ENCODE measurements around the gene PLCD1.
"Not testable (repeated sequence)": the region's sequence is repeated elsewhere in the genome, so short reads cannot be mapped to it uniquely, and the experiment has no call there.

PLCD1 gene

DNA sequence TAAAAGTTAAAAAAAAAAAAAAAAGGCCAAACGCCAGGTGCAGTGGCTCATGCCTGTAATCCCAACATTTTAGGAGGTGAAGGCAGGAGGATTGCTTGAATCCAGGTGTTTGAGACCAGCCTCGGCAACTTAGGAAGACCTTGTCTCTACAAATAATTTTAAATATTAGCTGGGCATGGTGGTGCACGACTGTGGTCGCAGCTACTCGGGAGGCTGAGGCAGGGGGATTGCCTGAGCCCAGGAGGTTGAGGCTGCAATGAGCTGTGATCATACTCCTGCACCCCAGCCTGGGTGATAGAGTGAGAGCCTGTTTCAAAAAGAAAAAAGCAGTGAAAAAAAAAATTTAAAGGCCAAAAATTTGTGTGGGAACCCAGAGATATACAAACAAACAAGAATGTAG lies 6.8 kb upstream of the PLCD1 start:
- DNase-seq, result no peak

DNA sequence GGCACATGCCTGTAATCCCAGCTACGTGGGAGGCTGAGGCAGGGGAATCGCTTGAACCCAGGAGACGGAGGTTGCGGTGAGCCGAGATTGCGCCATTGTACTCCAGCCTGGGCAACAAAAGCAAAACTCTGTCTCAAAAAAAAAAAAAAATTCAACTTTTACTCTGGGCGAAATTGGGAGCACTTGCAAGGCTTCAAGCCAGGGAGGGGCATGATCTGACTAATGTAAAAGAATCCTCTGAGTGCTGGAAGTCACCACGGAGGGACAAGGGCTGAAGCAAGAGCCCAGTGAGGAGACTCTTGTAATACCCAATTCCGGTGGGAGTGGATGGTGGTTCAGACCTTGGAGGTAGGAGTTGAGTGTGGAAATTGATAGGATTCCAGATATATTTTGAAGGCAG lies 4.9 kb upstream of the PLCD1 start:
- DNase-seq, result not testable (repeated sequence)

DNA sequence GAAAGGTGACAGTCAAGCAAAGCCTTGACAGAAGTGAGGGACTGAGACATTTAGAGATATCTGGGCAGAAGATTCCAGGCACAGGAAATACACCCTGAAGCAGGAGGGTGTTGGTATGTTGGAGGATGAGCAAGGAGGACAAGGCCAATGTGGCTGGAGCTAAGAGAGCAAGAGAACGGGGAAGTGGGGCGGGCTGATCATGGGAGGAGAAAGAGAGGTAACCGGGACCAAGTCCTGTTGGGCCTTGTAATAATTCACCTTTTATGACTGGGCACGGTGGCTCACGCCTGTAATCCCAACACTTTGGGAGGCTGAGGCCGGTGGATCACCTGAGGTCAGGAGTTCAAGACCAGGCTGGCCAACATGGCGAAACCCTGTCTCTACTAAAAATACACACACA lies 4.1 kb upstream of the PLCD1 start:
- DNase-seq, result not testable (repeated sequence)

DNA sequence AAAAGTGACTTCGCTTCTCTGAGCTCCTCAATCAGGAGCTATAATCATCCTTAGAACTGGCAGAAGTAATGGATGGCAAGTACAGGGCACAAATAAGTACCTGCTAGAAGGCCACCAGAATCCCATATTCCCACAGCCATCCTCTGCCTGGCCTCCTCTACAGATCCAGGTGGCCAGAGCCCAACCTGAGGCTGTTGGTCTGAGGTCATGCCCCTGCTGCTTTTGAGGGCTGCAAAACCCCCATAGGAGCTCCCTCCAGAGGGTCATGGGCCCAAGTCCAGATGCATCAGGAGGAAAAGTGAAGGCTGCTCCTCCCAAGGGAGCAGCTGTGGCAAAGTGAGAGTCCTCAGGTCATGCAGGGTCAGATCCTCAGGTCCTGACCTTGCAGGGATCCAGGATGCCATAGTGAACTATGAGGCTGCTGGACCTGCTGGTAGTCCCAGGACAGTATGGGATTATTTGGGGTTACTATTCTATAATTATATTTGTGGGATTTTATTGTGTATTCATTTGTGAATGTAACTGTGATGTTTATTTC lies 3.0 kb upstream of the PLCD1 start:
- no peak for DNase-seq

DNA sequence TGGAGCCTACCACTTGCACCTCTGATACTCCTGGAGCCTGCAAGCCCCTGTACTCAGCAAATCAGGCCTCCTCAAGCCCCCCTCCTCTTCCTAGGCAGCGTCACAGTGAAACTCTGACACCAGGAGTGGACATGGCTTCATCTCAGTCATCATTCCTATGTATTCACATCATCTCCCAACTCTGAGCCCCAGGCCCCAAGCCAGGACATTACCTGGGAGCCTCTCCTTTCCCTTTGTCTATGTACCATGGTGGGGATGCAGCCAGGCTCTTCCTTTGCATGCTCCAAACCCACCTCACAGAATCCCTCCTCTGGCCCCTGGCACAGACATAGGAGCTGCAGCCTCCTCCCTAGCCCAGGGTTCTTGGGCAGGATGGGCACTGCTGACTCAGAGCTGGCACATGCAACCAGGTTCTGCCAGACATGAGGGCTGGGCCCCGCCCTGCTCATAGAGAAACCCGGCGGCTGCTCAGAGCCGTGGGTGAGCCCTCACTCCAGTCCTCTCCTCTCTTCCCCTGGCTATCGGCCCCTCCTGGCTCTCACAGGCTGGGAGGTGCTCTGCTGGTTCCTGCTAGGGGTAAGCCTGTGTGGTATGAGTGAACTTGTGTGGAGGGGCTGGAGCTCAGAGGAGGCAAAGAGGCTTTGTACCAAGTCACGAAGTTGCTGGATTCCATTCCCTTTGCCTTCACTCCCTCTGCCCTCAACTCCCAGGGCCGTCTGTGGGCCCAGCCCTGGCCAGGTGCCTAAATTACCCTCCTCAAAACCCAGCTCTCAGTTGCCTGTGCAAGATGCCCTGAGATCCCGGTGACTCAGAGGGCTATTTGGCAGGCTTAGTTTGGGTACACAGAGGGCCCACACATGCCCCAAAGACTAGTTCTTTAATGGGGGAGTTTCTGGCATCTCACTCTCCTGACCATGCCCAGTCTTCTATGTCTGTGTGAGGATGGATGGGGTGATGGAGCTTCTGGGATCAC lies 1.9 kb upstream of the PLCD1 start:
- peak; percentile 44 for DNase-seq

DNA sequence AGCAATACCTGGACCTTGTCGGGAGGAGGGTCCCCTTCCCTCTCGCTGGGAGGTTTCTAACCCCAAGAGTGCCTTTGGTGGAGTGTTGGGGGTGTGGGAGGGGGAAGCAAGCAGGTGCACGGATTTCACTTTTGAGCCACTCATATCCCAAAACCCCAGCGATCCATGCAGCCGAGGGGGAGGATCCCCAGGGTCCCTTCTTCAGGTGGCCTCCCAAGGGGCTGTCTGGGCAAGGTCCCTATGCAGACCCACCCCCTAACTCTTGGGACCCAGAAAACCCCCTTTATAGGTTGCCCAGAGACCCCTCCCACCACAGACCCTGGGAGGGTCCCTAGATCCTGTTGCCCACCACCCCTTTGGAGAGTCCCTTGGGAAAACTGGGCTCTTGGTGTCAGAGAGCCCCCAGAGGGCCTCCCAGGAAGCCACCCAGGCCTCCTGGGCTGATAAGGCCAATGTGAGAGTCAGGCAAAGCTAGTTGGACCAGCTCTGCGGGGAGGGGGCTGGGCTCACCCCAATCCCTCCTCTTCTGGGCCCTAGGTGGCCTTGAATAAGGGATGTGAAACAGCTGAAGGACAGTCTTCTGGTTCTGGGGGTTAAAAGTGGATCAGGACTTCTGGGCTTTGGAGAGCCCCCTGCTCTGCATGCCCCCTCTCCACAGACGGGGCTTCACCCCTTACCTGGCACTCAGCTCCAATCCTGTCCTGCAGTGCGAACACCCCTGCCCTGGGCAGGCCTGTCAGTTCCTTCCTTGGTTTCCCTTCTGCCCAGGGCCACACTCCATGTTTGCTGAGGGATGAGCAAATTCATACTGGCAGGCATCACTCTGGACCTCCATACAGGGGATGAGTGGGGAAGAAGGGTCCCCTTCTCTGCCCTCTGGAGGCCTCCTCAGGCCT lies 932 bp upstream of the PLCD1 start:
- DNase-seq, result no peak

DNA sequence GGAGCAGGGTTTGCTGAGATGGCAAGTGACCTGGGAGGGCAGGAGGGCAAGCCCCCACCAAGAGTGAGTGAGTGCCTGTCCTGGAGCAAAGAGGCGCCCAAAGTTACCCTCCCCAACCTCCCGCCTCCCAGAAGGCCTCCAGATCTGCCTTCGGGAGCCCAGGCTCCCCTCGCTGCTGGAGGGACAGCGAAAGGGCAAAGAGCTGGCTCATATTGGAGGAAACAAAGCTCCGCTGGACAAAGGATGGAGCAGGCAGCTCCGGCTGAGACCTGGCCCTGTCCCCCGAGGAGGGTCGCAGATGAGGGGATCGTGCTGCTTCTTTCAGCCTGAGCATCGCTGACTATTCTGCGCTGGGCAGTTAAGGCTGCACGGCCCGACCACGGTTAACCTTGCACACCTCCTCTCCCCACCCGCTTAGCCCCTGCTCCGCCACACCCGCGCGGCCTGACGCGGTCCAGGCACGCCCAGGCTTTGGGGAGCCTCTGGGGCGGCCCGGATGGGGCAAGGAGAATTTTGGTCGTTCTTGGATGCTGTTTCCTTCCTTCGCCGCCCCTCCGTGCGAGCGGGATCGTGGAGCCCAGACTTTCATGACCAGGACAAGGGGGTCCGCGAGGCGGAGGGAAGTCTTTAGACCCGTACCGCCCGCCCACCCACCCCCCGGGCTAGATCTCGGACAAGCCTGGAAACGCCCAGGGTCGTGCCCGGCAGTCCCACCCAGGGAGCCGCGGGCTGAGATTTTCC lies 651 bp downstream of the PLCD1 start:
- no peak for DNase-seq

DNA sequence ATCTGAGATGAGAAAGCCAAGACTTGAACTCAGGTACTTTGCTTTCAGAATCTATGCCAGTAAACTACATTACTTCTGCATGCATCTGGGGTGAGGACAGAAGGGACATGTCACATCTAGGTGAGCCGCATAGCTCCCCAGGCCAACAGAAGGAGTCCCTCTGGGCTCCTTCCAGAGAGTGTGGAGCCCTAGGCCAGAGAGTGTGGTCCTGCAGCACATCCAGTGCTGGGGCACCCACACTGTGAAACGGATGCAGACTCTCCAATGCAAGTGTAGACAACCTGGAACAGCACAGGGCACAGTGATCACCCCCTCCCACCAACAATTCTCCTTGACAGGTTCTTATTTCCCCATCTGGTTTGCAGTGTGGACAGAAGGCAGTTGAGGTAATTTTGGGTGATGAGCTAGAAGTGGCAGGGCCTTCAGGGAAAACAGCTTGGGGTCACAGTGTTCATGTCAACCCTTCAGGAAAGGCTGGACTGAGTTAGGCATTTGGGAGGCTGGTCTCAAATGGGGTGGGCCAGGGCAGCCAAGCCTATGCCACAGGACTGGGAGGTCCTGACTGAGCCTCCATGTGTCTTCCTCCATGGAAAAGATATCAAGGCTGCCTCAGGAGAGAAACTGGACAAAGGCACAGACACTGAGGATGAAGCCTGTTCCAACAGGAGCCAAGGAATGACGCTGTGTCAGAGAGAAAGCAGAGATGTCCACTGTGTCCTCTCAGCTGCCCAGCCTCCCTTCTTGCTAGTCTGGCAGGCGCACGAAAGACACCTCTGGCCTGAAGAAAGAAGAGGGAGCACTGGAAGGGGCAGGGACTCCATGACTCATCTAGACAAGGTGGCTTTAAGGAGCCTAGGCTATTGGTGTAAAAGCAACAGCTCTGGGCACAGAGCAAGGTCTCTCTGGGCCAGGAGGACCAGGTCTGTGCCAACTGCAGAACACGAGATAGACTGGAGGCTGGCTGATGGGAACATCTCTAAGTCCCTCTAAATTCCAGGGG lies 1.7 kb downstream of the PLCD1 start:
- no peak for DNase-seq

DNA sequence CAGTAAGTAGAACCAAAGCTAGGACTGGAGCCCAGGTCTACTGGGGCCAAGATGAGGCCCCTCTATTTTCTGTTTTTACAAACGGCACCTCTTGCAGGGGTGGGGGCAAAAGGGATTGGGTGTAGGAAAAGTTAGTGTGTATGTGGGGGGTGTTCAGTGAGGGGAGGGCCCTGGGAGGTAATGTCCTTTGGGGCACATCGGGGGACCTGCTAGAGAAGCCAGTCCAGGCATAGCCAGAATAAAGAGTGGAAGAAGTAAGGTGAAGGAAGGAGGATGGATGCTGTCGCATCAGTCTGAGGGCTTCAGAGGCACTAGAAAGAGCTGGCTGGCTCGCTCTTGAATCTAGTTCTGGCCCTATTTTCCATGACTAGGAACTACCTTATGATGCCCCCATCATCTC lies 2.6 kb downstream of the PLCD1 start:
- DNase-seq, result no peak

DNA sequence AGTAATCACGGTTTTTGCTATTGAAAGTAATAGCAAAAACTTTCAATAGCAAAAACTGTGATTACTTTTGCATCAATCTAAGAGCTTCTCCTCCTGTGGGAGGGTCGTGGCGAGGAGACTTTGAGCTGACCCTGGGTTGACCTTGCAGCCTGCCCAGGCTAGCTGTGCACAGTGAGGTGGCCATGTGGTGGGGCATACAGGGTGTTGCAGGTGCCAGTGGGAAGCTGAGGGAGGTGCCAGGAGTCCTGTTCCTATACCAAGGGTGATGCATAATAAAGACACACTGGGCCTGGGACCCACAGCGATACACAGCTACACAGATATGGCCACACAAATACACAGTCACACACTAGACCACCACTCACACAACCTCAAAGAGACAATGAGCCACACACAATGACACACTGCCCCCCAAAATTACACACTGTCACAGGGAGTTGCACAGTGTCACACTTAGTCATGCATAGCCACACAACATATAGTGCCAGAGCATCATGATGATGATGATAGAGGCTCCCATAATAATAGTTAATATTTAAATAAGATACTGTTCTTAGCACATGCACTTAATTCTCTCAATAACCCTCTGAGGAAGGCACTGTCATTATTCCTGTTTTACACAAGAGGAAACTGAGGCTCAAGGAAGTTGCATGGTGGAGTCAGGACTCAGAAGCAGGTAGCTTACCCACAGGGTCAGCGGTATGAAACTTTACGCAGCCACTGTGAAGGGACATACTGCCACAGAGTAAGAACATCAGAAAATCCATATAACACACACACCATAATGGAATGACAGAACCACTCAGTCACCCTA lies 6.3 kb downstream of the PLCD1 start:
- no peak for DNase-seq

DNA sequence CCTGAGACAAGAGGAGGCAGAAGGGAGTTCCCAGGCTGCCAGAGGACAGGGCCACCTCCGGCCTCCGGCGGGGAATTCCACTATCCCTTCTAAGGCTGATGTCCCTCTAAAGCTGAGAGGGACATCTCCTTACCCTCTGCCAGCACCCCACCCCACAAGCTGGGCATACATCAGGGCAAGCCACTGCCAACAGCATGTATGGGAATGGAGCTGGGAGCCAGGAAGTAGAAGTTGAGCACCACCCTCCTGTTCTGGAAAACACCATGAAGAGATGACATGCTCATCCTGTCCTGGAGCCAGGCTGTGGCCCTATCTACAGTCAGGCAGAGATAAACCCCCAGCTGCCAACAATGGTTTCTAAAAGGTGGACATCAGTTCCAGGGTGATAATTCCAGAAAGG lies 7.1 kb downstream of the PLCD1 start:
- DNase-seq, result no peak

DNA sequence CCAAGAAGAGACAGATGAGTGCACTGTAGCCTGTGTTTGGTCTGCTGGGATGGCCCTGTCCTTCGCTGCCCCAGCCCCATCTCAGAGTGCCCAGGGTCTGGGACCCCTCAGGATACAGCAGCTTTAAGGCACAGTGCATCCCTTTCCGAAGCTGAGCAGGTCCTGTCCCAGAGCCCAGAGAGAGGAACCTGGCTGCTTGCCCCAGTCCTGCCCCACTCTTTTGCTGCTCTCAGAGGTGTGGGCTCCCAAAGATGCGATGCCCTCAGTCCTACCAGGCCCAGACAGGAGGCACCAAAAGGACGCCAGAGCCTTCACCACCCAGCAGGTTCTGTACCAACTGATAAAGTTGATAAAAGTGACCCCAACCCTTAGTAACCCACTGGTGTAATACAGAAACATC lies 8.2 kb downstream of the PLCD1 start:
- no peak for DNase-seq

DNA sequence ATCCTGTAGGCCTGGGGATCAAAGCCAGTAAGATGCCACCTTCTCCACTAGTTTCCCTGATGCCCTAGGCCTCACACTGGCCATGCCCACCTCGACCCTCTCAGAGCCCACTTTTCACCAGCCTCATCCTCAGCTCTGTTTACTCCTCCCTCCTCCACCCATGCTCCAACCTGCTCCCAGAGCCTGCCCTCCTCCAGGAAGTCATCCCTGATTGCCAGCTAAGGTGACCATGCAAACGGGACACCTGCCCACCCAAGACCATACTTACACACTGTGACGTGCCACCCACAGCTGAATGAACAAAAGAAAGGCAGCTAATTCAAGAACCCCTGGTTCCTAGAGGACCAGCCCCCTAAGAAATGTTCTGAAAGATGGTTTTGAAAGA lies 9.1 kb downstream of the PLCD1 start:
- no peak for DNase-seq

DNA sequence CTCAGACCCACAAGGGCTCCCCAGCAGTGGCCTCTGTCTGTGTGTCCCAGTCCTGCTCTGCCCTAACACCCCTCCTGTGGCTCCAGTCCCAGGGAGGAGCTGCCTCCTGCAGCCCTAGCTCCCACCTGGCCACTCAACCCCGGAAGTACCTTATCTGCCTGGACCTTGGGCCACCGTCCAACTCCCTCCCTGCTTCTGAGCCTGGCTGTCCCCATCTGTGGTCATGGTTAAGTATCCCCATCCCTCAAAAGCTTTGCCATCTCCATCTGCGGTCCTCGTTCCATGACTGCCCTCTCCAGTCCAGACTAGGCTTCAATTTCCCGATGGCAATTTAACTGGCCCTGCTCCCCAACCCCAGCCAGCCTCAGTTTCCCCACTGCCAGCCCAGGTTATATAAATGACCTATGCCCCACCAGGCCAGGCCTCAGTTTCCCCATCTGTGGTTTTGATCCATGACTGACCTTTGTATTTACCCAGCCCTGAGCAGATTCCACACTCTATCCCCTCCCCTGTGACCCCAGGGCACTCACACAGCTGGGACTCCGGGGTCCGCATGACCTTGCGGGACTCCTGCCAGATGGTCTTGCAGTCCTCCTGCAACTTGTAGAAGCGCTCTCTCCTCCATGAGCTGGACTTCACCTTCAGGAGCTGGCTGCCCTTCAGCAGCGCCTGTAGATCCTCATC lies 9.6 kb downstream of the PLCD1 start:
- no peak for DNase-seq

DNA sequence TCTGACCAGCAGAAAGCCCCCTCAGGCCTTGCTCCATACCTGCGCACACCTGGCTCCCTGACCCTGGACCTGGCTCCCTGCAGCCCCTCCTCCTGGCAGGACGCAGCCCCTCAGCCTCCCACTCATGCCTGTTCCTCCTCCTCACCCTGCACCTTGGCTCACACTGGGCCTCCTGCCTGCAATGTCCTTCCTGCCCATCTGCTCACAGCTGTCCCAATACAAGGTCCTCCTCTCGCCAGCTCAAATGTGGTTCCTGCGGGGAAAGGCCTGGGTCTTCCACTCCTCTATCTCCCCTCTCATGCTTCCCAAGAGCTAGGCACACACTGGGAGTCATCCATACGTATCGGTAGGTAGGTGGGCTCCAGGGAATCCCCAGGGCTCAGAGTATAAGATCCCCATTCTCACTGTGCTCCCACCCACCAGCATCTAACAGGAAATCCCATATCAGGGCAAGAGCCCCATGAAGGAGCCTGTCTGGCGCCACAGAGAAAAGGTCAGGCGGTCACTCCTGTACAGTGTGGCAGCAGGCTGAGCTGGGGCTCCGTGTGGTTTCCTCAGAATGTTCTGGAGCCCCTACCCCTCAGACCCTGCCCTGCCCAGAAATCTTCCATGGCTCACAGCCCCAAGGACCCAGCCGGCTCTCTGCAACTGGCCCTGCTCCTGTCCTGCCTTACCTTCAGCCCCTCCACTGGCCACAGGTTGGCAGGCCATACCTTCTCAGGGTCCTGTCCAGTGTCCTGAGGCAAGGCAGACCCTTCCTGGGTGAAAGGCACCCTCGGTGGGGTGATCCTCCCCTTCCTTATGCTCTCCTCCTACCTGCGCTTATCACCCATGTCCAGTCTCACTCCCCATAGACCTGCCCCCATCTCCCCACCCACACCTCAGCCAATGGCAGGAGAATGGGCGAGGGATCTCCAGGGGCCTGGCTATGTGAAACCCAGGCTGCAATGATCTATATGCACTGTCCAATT lies 10.9 kb downstream of the PLCD1 start:
- DNase-seq, result no peak

DNA sequence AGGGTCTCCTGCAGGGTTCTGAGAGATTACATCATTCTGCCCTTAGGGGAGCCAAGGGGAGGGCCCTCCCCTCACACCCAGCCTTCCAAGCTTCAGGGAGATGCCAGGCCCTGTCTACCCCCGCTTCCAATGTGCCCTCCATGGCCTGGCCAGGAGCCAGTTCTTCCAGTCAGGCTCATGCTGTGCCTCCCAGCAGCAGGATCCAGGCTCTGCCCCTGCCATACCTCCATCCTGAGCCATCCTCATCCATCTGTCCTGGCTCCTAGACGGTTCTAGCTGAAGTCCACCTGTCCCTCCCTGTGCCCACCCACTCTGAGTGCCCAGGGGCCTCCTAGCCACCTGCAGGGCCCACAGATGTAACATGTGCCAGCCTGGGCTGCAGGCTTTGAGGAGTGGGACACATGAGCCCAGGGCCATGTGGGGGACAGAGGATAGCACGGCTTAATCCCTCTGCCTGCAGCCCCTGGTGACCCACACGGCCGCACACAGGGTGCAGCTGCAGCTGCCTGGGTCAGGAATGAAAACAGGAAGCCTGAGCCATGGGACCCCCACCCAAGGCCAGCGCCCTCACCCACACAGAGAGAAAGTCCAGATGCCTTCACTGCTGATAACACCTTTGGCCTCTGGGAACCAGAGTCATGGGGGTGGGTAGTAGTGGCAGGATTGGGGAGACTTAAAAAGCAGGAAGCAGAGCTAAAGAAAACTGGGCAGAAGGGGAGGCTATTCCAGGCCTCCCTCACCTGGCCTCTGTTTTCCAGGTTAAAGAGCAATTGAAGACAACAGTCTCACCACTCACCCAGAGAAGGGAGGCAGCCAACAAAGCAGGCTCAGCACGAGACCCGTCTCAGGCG lies 11.8 kb downstream of the PLCD1 start:
- no peak for DNase-seq

DNA sequence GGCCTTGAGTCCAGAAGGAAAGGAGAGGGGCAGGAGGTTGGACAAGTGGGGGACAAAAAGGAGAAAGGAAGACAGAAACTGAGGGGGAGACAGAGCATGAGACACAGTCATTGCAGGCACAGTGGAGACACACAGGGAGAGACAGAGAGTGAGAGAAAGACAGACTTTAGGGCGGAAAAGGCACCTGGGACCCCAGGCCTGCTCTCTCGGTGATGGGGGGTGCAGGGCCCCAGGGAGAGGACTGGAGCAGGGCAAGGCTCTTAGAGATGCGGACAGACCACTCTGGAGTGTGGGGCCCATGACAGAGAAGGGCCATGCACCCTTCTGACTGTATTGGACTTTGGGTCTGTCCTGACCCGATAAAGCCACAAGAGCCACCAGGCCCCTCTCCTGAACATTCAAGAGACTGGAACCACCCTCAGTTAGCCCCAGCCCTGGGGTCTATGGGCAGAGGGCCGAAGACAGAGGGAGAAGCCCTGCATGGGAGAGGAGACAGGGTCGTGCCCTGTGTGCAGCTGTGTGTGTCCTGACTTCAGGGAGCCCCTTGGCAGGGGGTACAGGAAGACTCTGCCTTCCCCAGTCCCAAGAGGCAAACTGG lies 12.5 kb downstream of the PLCD1 start:
- no peak for DNase-seq
